GM19025 (cell line): ENCODE results near the gene TENT5A.
"Not testable (repeated sequence)": the region's sequence is repeated elsewhere in the genome, so short reads cannot be mapped to it uniquely, and the experiment has no call there.

Experiments used
- ATAC-seq: cut with Tn5 transposase; IDR thresholded peaks from one replicate; pipeline ENCODE4 v1.9.1; 2021; ENCODE audit warnings: mild to moderate bottlenecking, low read depth, moderate library complexity; ENCODE audit not compliant: unreplicated experiment

Gene TENT5A

GRCh38 chr6:81752084-81752920, at the start of gene TENT5A:
Gene TENT5A, minus strand, starts transcription at chr6:81752681. Its CDS starts 540 bp downstream, at chr6:81752141.
- ATAC-seq = peak; percentile 47

GRCh38 chr6:81801489-81801888, 49.0 kb upstream of the TENT5A start:
- ATAC-seq = no peak

- no peak for ATAC-seq
These were observed 48.2 kb upstream of the TENT5A start for GRCh38 chr6:81800666-81801065.

- ATAC-seq = no peak
These were observed 46.8 kb upstream of the TENT5A start for GRCh38 chr6:81799323-81799722.

GRCh38 chr6:81797591-81797990, 45.1 kb upstream of the TENT5A start:
- ATAC-seq = no peak

GRCh38 chr6:81795890-81796289, 43.4 kb upstream of the TENT5A start:
- no peak for ATAC-seq

- no peak for ATAC-seq
These were observed 41.5 kb upstream of the TENT5A start for GRCh38 chr6:81793821-81794475.

GRCh38 chr6:81792826-81793225, 40.3 kb upstream of the TENT5A start:
- ATAC-seq = no peak

- ATAC-seq = no peak
These were observed 39.3 kb upstream of the TENT5A start for GRCh38 chr6:81791756-81792155.

GRCh38 chr6:81790034-81790433, 37.6 kb upstream of the TENT5A start:
- no peak for ATAC-seq

- no peak for ATAC-seq
These were observed 36.8 kb upstream of the TENT5A start for GRCh38 chr6:81789291-81789690.

GRCh38 chr6:81788748-81789147, 36.3 kb upstream of the TENT5A start:
- ATAC-seq = no peak

GRCh38 chr6:81787313-81788068, 35.0 kb upstream of the TENT5A start:
- ATAC-seq = no peak

- ATAC-seq = no peak
These were observed 33.7 kb upstream of the TENT5A start for GRCh38 chr6:81786150-81786549.

- ATAC-seq = no peak
These were observed 32.9 kb upstream of the TENT5A start for GRCh38 chr6:81785377-81785776.

GRCh38 chr6:81783893-81784292, 31.4 kb upstream of the TENT5A start:
- ATAC-seq = no peak

- ATAC-seq = no peak
These were observed 29.1 kb upstream of the TENT5A start for GRCh38 chr6:81781624-81782023.

- no peak for ATAC-seq
These were observed 25.2 kb upstream of the TENT5A start for GRCh38 chr6:81777586-81778268.

- ATAC-seq = not testable (repeated sequence)
These were observed 23.7 kb upstream of the TENT5A start for GRCh38 chr6:81776219-81776618.

GRCh38 chr6:81774542-81774941, 22.1 kb upstream of the TENT5A start:
- ATAC-seq = no peak

GRCh38 chr6:81773887-81774286, 21.4 kb upstream of the TENT5A start:
- ATAC-seq = no peak
